CD4-positive, alpha-beta T cell (primary cell): ENCODE measurements around the gene PLCL1. TPM values are rescaled to one million over a fixed set of nuclear protein-coding genes. Genes with fewer than 3 reads are reported as not detected.

Source experiments
- ATAC-seq: fragments of 200-7000 bp; cut with Tn5 transposase; one replicate; pipeline ENCODE4 v1.10.0; 2022; ENCODE audit warnings: mild to moderate bottlenecking; ENCODE audit not compliant: poor library complexity
- CTCF ChIA-PET: fragments of 350-600 bp; sonication (Branson Sonifier 250); formaldehyde crosslinking; loops from one replicate; lab custom pipeline; 2021; ENCODE audit warnings: antibody characterized with exemption, inconsistent platforms; lab: Charles Lee
- POLR2A ChIA-PET: fragments of 350-600 bp; sonication (Branson Sonifier 250); formaldehyde crosslinking; loops from one replicate; lab custom pipeline; 2021; ENCODE audit warnings: antibody characterized with exemption, inconsistent platforms; lab: Charles Lee
- DNase-seq, 14 experiments: peaks; one replicate each; pipeline ENCODE4 v3.0.0-alpha.2; 2013 to 2020; ENCODE audit warnings: mixed read lengths in 2 of 14
- H3K27ac ChIP-seq, 2 donors: one replicate each; pipeline versions ENCODE4 v1.5.1 to v1.7.0; 2013; ENCODE audit warnings: low read length in 2 of 2, low read depth in 1 of 2, mild to moderate bottlenecking in 1 of 2
- H3K27me3 ChIP-seq, 2 experiments: 1 replicate in 1 of 2; 2 replicates in 1 of 2; pipeline versions ENCODE4 v1.6.1 to v1.7.0; 2013; ENCODE audit warnings: low read length in 2 of 2, control low read depth in 1 of 2, mild to moderate bottlenecking in 1 of 2, moderate library complexity in 1 of 2; ENCODE audit not compliant: insufficient read depth in 2 of 2, control insufficient read depth in 1 of 2
- H3K36me3 ChIP-seq: one replicate; pipeline ENCODE4 v1.6.1; 2013; ENCODE audit warnings: low read length, control low read depth; ENCODE audit not compliant: insufficient read depth
- H3K4me1 ChIP-seq: one replicate; pipeline ENCODE4 v1.6.1; 2013; ENCODE audit warnings: low read length, control low read depth; ENCODE audit not compliant: insufficient read depth
- H3K4me3 ChIP-seq: one replicate; pipeline ENCODE4 v1.5.1; 2013; ENCODE audit warnings: mild to moderate bottlenecking, low read length, moderate library complexity
- H3K9me3 ChIP-seq, 2 experiments: 1 replicate in 1 of 2; 2 replicates in 1 of 2; pipeline versions ENCODE4 v1.6.1 to v1.7.0; 2013; ENCODE audit warnings: low read length in 2 of 2, mild to moderate bottlenecking in 2 of 2, control low read depth in 1 of 2, moderate library complexity in 1 of 2; ENCODE audit not compliant: control insufficient read depth in 1 of 2, insufficient read depth in 1 of 2
- H3K27ac Mint-ChIP-seq: one replicate; pipeline ENCODE4 v1.8.0; 2020; ENCODE audit warnings: mixed read lengths
- H3K27me3 Mint-ChIP-seq: one replicate; pipeline ENCODE4 v1.8.0; 2021; ENCODE audit warnings: mixed read lengths
- H3K36me3 Mint-ChIP-seq: one replicate; pipeline ENCODE4 v1.8.0; 2021; ENCODE audit warnings: low read depth, mixed read lengths
- H3K4me1 Mint-ChIP-seq: one replicate; pipeline ENCODE4 v1.8.0; 2021; ENCODE audit warnings: low read depth, mixed read lengths
- H3K4me3 Mint-ChIP-seq: one replicate; pipeline ENCODE4 v1.8.0; 2020; ENCODE audit warnings: mild to moderate bottlenecking, mixed read lengths
- H3K9me3 Mint-ChIP-seq: one replicate; pipeline ENCODE4 v1.8.0; 2020; ENCODE audit warnings: mixed read lengths
- intact Hi-C, 2 experiments: fragments of 100-400 bp; cut with DNase I in 1 of 2; cut with micrococcal nuclease in 1 of 2; formaldehyde crosslinking; loops; one replicate each; pipeline versions ENCODE4 v1.15.1 to v1.9.0; 2023 to 2025; cut with DNase I, micrococcal nuclease
- total RNA-seq, 174 experiments: library from RNA in 2 of 174; stranded (reverse) in 2 of 174; gene quantifications; one replicate each; pipeline ENCODE4 v1.2.3 and lab custom pipeline; 2021 to 2026
- TF ChIP-seq, protein P1 (sequence below): fragments of 200-600 bp; IDR thresholded peaks from one replicate; pipeline ENCODE4 v1.8.0; 2022; ENCODE audit warnings: antibody characterized with exemption, mild to moderate bottlenecking

Gene PLCL1
- total RNA-seq, 2 experiments from 2014 or later, result 27.0 to 28.3 TPM

DNA sequence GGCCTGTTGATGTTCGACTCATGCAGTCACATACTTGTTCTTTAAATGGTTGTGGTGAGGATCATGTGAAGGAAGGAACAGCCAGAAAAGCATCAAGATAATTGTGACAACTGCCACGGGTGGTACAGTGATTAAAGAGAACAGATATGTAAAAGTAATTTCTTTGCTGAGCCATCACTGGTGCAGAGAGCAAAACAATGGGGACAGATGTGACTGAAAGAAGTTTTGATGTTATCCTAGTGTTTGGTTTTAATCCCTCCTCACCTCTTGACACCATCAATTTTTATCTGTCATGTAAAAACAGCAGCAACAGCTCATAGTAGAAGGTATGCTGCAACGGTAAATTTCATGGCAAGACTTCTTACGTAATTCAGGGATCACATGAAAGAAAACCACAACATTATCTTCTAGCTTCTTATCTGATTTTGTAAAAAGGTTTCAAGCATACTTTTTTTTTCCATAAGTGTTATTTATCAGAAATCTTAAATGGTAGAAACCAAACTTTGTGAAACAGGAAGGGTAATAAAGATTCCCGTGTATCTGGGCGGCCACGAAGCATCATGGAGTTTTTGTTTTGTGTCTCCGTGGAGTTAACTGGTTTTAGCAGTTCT is 65.2 kb downstream of the PLCL1 start:
- CTCF ChIA-PET, result interaction anchor here (0.7 to 1.0 kb wide), 3 partner anchors 11 to 56 kb away, joined by 3 read pairs; no protein-coding TSS in a partner anchor
- H3K27me3 Mint-ChIP-seq, result no peaks in the 10 kb centered on the region
- H3K4me3 Mint-ChIP-seq, result peak overlapping the region; percentile 80
- H3K4me1 Mint-ChIP-seq, result peaks cover 80% of the 10 kb centered on the region
- no peaks in the 10 kb centered on the region for H3K9me3 ChIP-seq
- no peaks in the 10 kb centered on the region for H3K36me3 ChIP-seq
- TF ChIP-seq, protein P1, sequence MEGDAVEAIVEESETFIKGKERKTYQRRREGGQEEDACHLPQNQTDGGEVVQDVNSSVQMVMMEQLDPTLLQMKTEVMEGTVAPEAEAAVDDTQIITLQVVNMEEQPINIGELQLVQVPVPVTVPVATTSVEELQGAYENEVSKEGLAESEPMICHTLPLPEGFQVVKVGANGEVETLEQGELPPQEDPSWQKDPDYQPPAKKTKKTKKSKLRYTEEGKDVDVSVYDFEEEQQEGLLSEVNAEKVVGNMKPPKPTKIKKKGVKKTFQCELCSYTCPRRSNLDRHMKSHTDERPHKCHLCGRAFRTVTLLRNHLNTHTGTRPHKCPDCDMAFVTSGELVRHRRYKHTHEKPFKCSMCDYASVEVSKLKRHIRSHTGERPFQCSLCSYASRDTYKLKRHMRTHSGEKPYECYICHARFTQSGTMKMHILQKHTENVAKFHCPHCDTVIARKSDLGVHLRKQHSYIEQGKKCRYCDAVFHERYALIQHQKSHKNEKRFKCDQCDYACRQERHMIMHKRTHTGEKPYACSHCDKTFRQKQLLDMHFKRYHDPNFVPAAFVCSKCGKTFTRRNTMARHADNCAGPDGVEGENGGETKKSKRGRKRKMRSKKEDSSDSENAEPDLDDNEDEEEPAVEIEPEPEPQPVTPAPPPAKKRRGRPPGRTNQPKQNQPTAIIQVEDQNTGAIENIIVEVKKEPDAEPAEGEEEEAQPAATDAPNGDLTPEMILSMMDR, result no peak
- intact Hi-C loops, result loop anchor here (1.0 to 5.0 kb wide), 8 partner anchors 19 to 85 kb away; partner anchors contain the start of gene PLCL1 (in 1 of the 2)
- peak overlapping the region; percentile 2 for H3K4me3 ChIP-seq
- peaks cover 41% of the 10 kb centered on the region for H3K4me1 ChIP-seq
- peak; percentile 87 for ATAC-seq
- peak overlapping the region; percentile 38 to 58 for H3K27ac ChIP-seq
- peak in 10 of 14 experiments; percentile 32 to 86 (median 41) for DNase-seq
- POLR2A ChIA-PET, result interaction anchor here (0.6 to 3.6 kb wide), 21 partner anchors 9 to 417 kb away, joined by 3 to 35 read pairs (median 4); partner anchors contain the start of genes COQ10B, HSPD1, HSPE1 and PLCL1
- no peaks in the 10 kb centered on the region for H3K36me3 Mint-ChIP-seq
- no peaks in the 10 kb centered on the region for H3K27me3 ChIP-seq
- no peaks in the 10 kb centered on the region for H3K9me3 Mint-ChIP-seq
- H3K27ac Mint-ChIP-seq, result peak overlapping the region; percentile 93

DNA sequence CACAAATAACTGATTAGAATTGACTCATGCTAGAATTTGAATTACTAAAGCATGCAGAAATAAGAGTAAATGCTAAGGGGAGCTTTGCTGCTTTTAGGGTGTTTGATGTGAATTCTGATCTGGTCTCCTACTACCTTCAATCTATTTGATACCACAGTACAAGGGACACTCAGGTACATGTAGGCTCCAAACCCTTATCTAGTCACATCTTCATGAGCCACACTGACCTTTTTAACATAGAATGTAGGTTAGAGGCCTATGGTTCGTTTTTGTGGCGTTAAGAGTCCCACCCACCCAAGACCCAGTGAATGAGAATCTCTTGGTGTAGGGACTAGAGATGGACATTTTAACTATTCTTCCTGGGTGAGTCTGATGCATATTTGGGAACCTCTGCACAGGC is 65.7 kb downstream of the PLCL1 start:
- TF ChIP-seq, protein P1, result no peak
- Histone ChIP-seq H3K4me3 (peak overlapping the region; percentile 2), H3K4me1 (peaks cover 41% of the 10 kb centered on the region), H3K27ac (peak overlapping the region; percentile 38 to 58), H3K36me3 (no peaks in the 10 kb centered on the region), H3K27me3 (no peaks in the 10 kb centered on the region), H3K9me3 (no peaks in the 10 kb centered on the region)
- POLR2A ChIA-PET, result interaction anchor here (0.6 to 3.6 kb wide), 18 partner anchors 10 to 370 kb away, joined by 3 to 35 read pairs (median 4); partner anchors contain the start of genes HSPD1, HSPE1 and PLCL1
- intact Hi-C loops, result loop anchor here (2.0 to 5.0 kb wide), 3 partner anchors 19 to 63 kb away; no protein-coding TSS in a partner anchor
- CTCF ChIA-PET, result interaction anchor here (0.7 to 1.0 kb wide), 3 partner anchors 11 to 57 kb away, joined by 3 read pairs; no protein-coding TSS in a partner anchor
- H3K9me3 Mint-ChIP-seq, result no peaks in the 10 kb centered on the region
- peaks cover 75% of the 10 kb centered on the region for H3K4me1 Mint-ChIP-seq
- no peaks in the 10 kb centered on the region for H3K36me3 Mint-ChIP-seq
- ATAC-seq, result no peak
- DNase-seq, result no peak
- H3K4me3 Mint-ChIP-seq, result peak overlapping the region; percentile 80
- H3K27ac Mint-ChIP-seq, result peak overlapping the region; percentile 93
- no peaks in the 10 kb centered on the region for H3K27me3 Mint-ChIP-seq

DNA sequence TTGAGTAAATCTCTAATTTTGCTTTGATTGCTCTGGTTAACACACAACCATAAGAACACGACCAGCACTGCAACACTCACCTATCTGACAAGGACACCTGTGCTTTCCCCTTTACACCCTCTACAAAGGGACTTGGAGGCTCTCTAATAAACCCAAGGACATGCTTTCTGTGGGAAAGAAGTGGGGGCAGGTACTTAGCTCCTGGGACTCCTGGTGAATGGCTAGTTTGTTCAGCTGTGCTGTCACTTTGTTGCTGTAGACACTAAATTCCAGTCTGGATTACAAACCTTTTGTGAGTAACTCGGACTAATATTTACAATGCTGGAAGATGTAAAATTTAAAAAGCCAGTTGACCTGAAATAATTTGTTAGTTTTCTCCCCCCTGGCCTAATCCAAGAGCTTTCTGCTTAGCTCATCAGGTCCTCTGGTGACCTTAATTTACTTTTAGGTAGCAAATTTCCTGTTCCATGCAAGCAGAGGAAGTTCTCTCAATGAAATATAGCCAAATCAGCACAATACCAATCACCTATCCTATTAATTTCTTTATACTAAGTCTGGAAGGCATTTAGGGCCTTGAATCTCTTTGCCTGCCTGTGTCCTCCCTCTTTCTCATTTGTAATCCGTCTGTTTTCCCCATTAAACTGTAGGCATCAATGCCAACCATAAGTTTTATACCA is 67.5 kb downstream of the PLCL1 start:
- peaks cover 85% of the 10 kb centered on the region for H3K4me1 Mint-ChIP-seq
- peaks cover 40% of the 10 kb centered on the region for H3K4me1 ChIP-seq

More for the DNA sequence above, 67.5 kb downstream of the PLCL1 start:
- CTCF ChIA-PET, result no interaction called here
- POLR2A ChIA-PET, result interaction anchor here (1.0 to 2.3 kb wide), 4 partner anchors 12 to 20 kb away, joined by 4 to 10 read pairs (median 6); no protein-coding TSS in a partner anchor
- Histone ChIP-seq H3K27ac (no peak overlapping the region), H3K9me3 (no peaks in the 10 kb centered on the region), H3K4me3 (no peak overlapping the region), H3K36me3 (no peaks in the 10 kb centered on the region), H3K27me3 (no peaks in the 10 kb centered on the region)
- peak overlapping the region; percentile 93 for H3K27ac Mint-ChIP-seq
- no peak for ATAC-seq
- H3K36me3 Mint-ChIP-seq, result no peaks in the 10 kb centered on the region
- peak overlapping the region; percentile 49 for H3K4me3 Mint-ChIP-seq
- H3K27me3 Mint-ChIP-seq, result no peaks in the 10 kb centered on the region
- no peak for DNase-seq
- TF ChIP-seq, protein P1, result no peak
- intact Hi-C loops, result loop anchor here (2.0 to 5.0 kb wide), 3 partner anchors 17 to 65 kb away; no protein-coding TSS in a partner anchor
- no peaks in the 10 kb centered on the region for H3K9me3 Mint-ChIP-seq
